Measurements from ENCODE around the gene TTLL4. TPM values are rescaled to one million over a fixed set of nuclear protein-coding genes. Genes with fewer than 3 reads are reported as not detected.

Gene TTLL4
- total RNA-seq, 1 experiment from 2014 or later: 33.6 TPM

DNA sequence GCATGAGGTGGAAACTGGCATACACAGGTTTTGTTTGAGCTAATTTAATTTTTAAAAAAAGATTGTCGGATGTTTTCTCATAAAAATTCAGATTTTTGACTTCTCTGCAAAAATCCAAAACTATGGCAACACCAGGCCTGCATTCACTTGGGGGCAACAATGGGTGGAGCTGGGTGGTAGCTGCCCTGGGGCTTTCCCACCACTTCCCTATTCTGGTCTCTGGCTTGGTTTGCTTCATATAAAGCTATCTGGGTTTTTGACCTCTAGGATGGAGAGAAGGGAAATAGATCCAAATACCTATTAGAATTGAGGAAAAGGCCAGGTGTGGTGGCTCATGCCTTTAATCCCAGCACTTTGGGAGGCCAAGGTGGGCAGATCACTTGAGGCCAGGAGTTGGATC is 65.9 kb downstream of the TTLL4 start:
- Mint-ChIP-seq H3K9me3 (ENCODE audit: unreplicated experiment) (peaks cover 15% of the 10 kb centered on the region), H3K4me1 (ENCODE audit: insufficient read depth, unreplicated experiment) (no peaks in the 10 kb centered on the region), H3K4me3 (ENCODE audit: unreplicated experiment) (no peak overlapping the region), H3K27me3 (ENCODE audit: insufficient read depth, unreplicated experiment) (no peaks in the 10 kb centered on the region), H3K27ac (ENCODE audit: low read depth, unreplicated experiment) (no peak overlapping the region), H3K36me3 (ENCODE audit: insufficient read depth, unreplicated experiment) (peaks cover 8% of the 10 kb centered on the region)
- no peak for TF ChIP-seq CTCF (IDR thresholded peaks at IDR 0.05; ENCODE audit: unreplicated experiment)
- intact Hi-C loops (cut with micrococcal nuclease): no loop called here
- POLR2A ChIA-PET: no interaction called here
- no peak for DNase-seq (ENCODE audit: unreplicated experiment)
- no TSS peak for BruUV-seq (replicated peaks)
- CTCF ChIA-PET: interaction anchor here (0.6 to 0.9 kb wide), 2 partner anchors 77 to 254 kb away, joined by 3 read pairs; no protein-coding TSS in a partner anchor

GRCh38 chr2:218777276-218777990 is 66.8 kb downstream of the TTLL4 start:
- H3K27me3 Mint-ChIP-seq (ENCODE audit: insufficient read depth, unreplicated experiment): no peaks in the 10 kb centered on the region
- intact Hi-C loops (cut with micrococcal nuclease): no loop called here
- peaks cover 15% of the 10 kb centered on the region for H3K9me3 Mint-ChIP-seq (ENCODE audit: unreplicated experiment)
- H3K36me3 Mint-ChIP-seq (ENCODE audit: insufficient read depth, unreplicated experiment): peaks cover 8% of the 10 kb centered on the region
- DNase-seq (ENCODE audit: unreplicated experiment): no peak
- H3K27ac Mint-ChIP-seq (ENCODE audit: low read depth, unreplicated experiment): no peak overlapping the region
- ChIA-PET POLR2A (no interaction called here), CTCF (interaction anchor here (0.6 kb wide), 2 partner anchors 65 to 253 kb away, joined by 3 read pairs; no protein-coding TSS in a partner anchor)
- no peak overlapping the region for H3K4me3 Mint-ChIP-seq (ENCODE audit: unreplicated experiment)
- H3K4me1 Mint-ChIP-seq (ENCODE audit: insufficient read depth, unreplicated experiment): no peaks in the 10 kb centered on the region
- BruUV-seq (replicated peaks): no TSS peak
- TF ChIP-seq CTCF (IDR thresholded peaks at IDR 0.05; ENCODE audit: unreplicated experiment): no peak

DNA sequence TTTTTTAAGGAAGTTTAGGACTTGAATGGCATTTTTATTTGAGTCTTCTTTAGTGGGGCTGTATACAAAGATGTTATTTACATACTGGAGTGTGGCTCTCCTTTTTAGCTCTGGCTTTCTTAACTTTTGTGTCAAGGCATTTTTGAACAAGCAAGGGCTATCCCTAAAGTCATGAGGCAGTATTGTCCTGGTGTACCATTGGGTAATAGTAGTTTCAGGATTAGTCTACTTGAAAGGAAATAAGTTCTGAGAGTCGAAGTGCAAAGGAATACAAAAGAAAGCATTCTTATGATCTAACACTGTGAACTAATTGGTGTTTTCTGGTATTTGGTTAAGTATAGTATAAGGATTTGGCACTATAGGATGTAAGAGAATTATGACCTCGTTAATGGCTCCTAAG is 69.4 kb downstream of the TTLL4 start:
- intact Hi-C loops (cut with micrococcal nuclease): no loop called here
- no peak for DNase-seq (ENCODE audit: unreplicated experiment)
- BruUV-seq (replicated peaks): no TSS peak
- Mint-ChIP-seq H3K4me3 (ENCODE audit: unreplicated experiment) (no peak overlapping the region), H3K36me3 (ENCODE audit: insufficient read depth, unreplicated experiment) (peaks cover 3% of the 10 kb centered on the region), H3K27ac (ENCODE audit: low read depth, unreplicated experiment) (no peak overlapping the region), H3K4me1 (ENCODE audit: insufficient read depth, unreplicated experiment) (no peaks in the 10 kb centered on the region), H3K9me3 (ENCODE audit: unreplicated experiment) (peaks cover 15% of the 10 kb centered on the region), H3K27me3 (ENCODE audit: insufficient read depth, unreplicated experiment) (no peaks in the 10 kb centered on the region)
- TF ChIP-seq CTCF (IDR thresholded peaks at IDR 0.05; ENCODE audit: unreplicated experiment): no peak
- POLR2A ChIA-PET: interaction anchor here (1.2 kb wide), 1 partner anchor 48 kb away, joined by 4 read pairs; no protein-coding TSS in a partner anchor
- CTCF ChIA-PET: no interaction called here

DNA sequence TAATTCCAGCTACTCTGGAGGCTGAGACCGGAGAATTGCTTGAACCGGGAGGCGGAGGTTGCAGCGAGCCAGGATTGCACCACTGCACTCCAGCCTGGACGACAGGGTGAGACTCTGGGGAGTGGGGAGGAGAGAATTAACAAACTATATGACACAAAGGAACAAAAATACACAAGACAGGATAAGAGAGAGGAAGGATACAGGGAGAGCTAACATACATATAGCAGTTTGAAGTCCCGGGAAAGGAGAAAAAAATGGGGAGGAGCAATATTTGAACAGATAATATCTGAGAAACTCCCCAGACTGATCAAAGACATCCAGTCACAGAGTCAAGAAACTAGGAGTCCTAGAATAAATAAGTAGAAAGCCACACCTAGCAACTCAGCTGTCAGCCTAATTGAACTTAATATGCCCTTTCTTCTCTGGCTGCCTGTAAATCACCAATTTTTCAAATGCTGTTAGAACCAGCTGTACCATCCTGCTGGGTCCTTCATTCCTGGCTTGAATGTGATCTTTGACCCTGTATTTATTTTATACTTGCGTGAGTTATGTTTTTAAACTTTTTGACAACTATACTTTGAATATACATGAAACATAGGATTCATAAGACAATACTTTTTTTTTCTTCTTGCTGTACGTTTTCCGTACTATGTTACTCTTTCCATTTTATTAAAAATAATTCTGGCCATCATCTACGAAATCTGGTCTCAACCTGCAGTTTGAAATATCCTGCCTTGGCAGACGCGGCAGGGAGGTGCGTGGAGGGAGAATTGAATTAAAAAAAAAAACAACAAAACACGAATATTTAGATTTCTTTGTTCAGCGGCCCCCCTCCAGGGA is 70.4 kb downstream of the TTLL4 start:
- intact Hi-C loops (cut with micrococcal nuclease): no loop called here
- Mint-ChIP-seq H3K9me3 (ENCODE audit: unreplicated experiment) (peaks cover 11% of the 10 kb centered on the region), H3K27ac (ENCODE audit: low read depth, unreplicated experiment) (no peak overlapping the region), H3K4me3 (ENCODE audit: unreplicated experiment) (no peak overlapping the region), H3K36me3 (ENCODE audit: insufficient read depth, unreplicated experiment) (no peaks in the 10 kb centered on the region), H3K4me1 (ENCODE audit: insufficient read depth, unreplicated experiment) (no peaks in the 10 kb centered on the region), H3K27me3 (ENCODE audit: insufficient read depth, unreplicated experiment) (no peaks in the 10 kb centered on the region)
- POLR2A ChIA-PET: interaction anchor here (1.0 kb wide), 1 partner anchor 9 kb away, joined by 3 read pairs; no protein-coding TSS in a partner anchor
- CTCF ChIA-PET: interaction anchor here (0.6 kb wide), 1 partner anchor 195 kb away, joined by 4 read pairs; no protein-coding TSS in a partner anchor
- BruUV-seq (replicated peaks): no TSS peak
- TF ChIP-seq CTCF (IDR thresholded peaks at IDR 0.05; ENCODE audit: unreplicated experiment): no peak
- no peak for DNase-seq (ENCODE audit: unreplicated experiment)
